GM18868 (cell line): ENCODE data around the gene TMEM255B.
A peak's percentile ranks its signal among the peaks of the same experiment; 100 is the strongest.
"Not testable (repeated sequence)": the region's sequence is repeated elsewhere in the genome, so short reads cannot be mapped to it uniquely, and the experiment has no call there.

ENCODE experiments used
- ATAC-seq: cut with Tn5 transposase; IDR thresholded peaks from one replicate; pipeline ENCODE4 v1.9.1; 2021; ENCODE audit warnings: mild to moderate bottlenecking, moderate library complexity; ENCODE audit not compliant: unreplicated experiment

TMEM255B gene

DNA sequence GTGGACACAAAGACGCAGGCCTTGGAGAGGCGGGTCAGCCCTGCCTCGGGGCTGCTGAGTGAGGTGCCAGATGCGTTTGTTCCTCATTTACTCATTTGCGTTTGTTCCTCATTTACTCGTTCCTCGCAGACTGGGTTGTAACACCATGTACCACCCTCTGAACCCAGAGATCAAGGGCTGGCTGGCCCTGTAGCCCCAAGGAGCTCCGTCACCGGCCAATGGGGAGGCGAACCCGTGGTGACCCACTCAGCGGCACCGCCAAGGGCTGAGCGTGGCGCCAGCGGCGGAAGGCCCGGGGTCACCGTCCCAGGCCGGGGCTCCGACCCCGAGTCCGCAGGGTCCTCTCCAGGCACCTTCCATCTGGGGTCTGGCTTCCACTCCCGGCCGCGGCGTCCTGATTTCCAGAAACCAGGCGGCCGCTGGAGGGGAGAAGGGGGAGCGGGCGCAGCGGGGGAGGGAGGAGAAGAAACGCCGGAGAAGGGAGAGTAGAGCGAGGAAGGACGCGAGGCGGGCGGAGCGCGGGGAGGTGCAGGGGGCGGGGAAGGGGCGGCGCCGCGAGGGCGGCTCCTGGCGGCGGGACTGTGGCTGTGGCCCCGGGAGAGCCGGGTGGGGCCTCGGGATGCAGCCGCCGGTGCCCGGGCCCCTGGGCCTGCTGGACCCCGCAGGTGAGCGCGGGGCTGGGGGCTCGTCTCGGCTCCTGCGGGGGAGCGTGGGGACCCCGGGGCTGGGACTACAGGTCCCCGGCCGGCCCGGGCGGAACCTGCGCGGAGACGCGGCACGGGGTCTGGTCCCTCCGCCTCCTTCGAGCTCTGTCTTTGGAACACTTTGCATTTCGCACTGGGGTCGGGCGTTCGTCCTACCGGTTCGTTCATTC lies at the start of gene TMEM255B:
TSS of gene TMEM255B (plus strand) at position 576 of the 874 bp plus-strand sequence. CDS start at position 620, 44 bp downstream.
- peak; percentile 89 for ATAC-seq

DNA sequence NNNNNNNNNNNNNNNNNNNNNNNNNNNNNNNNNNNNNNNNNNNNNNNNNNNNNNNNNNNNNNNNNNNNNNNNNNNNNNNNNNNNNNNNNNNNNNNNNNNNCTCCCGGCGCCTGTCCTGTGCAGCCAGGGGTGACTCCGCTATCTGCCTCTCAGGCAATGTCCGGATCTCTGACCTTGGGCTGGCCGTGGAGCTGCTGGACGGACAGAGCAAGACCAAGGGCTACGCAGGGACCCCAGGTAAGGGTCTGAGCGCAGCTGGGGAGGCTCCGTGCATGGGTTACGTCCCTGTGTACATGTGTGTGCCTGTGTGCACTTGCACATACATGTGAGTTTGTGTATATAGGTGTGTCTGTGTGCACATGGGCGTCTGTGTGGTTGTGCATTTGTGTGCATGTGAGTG lies 36.1 kb upstream of the TMEM255B start:
- ATAC-seq: no peak

DNA sequence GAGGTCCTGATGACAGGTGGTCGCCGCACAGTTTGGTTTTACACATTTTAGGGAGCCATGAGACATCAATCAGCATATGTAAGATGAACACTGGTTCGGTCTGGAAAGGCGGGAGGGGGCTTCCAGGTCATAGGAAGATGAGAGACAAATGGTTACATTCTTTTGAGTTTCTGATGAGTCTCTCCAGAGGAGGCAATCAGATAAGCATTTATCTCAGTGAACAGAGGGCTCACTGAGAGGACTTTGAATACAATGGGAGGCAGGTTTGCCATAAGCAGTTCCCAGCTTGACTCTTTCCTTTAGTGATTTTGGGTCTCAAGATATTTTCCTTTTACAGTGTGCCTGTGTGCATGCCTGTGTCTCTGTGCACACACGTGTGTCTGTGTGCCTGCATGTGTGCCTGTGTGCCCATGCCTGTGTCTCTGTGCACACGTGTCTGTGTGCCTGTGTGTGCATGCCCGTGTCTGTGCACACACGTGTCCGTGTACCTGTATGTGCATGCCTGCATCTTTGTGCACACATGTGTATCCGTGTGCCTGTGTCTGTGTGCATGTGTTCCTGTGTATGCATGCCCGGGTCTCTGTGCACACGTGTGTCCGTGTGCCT lies 35.5 kb upstream of the TMEM255B start:
- no peak for ATAC-seq

DNA sequence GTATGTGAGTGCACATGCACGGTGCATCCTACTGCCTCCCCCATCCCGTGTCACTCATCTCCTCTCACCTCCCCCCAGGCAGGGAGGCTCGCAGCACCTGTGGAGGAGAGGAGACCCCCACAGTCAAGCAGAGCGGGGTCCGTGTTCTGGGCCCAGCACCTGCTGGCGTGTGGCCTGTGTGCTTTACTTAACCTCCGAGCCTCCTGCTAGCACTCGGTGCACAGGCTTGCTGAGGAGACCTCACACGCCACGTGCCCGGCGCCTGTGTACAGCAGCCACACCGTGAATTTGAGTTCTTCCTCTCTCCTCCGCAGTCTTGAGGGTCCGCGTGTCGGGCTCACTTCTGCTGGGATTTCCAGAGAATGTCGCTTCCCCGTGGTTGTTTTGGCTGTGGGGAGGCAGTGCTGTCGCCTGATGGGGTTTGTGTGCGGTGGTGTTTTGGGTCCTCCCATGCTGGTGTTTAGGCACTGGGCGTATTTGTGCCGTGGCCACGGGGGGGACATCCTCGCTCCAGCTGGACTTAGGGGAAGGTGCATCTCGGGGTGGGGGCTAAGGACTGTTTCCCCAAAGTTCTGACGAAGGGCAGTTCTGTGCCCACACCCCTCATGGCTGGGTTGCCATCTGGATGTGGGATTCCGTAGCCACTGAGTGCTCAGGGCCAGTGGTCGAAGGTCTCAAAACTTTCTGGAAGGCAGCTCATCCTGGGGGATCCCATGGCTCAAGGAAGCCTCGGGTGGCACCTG lies 34.8 kb upstream of the TMEM255B start:
- ATAC-seq: no peak

DNA sequence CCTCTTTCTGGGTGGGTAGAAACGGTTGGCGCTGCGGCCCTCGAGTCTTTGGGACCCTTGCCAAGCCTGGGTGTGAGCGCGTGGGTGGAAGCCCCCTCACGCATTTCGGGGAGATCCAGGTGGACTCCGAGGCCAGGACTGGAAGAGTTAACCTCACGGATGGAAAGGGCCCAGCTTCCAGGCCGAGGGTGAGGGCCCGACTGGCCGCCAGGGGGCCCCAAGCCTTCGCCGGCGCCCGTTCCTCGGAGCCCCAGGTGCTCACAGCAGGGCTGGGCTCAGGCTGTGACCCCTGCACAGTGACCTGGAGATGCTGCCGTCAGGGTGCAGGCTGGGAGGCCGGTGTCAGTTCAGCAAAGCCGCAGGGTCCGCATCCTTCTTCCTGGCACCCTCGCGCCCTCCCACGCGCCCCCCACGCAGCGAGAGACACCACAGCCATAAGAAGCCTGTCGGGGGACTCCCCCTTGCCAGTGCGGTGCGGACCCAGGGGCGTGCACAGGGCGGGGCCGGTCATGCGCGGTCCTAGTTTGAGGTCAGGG lies 34.2 kb upstream of the TMEM255B start:
- ATAC-seq: peak; percentile 87

DNA sequence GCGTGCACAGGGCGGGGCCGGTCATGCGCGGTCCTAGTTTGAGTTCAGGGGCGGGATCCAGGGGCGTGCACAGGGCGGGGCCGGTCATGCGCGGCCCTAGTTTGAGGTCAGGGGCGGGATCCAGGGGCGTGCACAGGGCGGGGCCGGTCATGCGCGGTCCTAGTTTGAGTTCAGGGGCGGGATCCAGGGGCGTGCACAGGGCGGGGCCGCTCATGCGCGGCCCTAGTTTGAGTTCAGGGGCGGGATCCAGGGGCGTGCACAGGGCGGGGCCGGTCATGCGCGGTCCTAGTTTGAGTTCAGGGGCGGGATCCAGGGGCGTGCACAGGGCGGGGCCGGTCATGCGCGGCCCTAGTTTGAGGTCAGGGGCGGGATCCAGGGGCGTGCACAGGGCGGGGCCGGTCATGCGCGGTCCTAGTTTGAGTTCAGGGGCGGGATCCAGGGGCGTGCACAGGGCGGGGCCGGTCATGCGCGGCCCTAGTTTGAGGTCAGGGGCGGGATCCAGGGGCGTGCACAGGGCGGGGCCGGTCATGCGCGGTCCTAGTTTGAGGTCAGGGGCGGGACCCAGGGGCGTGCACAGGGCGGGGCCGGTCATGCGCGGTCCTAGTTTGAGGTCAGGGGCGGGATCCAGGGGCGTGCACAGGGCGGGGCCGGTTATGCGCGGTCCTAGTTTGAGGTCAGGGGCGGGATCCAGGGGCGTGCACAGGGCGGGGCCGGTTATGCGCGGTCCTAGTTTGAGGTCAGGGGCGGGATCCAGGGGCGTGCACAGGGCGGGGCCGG lies 33.5 kb upstream of the TMEM255B start:
- not testable (repeated sequence) for ATAC-seq

DNA sequence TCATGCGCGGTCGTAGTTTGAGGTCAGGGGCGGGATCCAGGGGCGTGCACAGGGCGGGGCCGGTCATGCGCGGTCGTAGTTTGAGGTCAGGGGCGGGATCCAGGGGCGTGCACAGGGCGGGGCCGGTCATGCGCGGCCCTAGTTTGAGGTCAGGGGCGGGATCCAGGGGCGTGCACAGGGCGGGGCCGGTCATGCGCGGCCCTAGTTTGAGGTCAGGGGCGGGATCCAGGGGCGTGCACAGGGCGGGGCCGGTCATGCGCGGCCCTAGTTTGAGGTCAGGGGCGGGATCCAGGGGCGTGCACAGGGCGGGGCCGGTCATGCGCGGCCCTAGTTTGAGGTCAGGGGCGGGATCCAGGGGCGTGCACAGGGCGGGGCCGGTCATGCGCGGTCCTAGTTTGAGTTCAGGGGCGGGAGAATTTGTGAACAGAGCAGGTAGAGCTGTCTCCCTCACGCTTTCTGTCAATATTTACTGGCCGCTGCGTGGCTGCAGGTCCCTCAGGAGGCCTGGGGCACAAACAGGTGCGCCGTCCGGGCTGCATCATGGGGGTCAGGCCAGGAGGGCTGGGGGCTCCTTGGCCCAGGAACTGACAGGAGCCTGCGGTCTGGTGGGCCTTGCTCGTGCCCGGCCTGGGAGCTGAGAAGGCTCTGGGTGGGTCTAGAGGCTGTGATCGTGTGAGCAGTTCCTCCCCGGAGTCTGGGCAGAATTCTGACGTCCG lies 32.8 kb upstream of the TMEM255B start:
- ATAC-seq: not testable (repeated sequence)

DNA sequence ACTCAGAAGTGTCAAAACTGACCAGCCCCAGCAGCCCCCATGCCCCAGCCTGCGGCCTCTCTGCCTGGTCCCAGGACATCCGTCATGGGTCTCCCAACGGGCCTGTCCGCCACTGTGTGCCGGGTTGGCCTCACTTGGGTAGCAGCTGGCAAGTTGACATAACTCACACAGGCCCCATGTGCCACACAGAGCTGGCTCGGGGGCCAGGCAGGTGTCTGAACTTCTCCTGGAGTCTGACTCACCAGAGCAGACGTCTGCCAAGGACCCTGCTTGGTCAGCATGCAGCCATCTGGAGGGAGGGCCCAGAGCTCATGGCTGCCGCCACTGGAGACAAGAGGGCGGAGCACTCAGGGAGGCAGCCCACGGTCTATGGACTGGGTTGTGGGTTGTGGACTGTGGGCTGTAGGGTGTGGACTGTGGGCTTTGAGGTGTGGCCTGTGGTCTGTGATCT lies 32.0 kb upstream of the TMEM255B start:
- no peak for ATAC-seq

DNA sequence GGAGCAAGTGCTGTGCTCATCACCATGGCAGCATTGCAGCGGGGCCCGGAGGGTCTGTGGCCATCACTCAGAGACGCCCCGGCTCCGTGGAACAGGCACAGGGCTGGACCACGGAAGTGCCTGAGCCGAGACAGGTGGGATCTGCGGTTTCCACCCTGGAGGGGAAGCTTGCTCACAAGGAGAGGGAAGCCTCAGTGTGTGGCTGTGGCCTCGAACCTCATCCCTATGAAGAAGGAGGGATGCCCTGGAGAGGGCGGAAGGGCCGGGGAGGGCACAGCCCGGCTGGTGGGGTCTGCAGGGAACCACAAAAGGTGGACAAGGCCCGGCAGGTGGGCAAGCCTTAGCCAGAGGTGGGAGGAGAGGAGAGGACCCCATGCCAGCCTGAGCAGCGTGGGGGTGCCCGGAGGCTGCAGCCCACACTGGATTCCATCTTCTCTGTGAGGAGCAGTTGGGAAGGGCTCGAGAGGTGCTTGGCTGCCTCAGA lies 30.4 kb upstream of the TMEM255B start:
- no peak for ATAC-seq

DNA sequence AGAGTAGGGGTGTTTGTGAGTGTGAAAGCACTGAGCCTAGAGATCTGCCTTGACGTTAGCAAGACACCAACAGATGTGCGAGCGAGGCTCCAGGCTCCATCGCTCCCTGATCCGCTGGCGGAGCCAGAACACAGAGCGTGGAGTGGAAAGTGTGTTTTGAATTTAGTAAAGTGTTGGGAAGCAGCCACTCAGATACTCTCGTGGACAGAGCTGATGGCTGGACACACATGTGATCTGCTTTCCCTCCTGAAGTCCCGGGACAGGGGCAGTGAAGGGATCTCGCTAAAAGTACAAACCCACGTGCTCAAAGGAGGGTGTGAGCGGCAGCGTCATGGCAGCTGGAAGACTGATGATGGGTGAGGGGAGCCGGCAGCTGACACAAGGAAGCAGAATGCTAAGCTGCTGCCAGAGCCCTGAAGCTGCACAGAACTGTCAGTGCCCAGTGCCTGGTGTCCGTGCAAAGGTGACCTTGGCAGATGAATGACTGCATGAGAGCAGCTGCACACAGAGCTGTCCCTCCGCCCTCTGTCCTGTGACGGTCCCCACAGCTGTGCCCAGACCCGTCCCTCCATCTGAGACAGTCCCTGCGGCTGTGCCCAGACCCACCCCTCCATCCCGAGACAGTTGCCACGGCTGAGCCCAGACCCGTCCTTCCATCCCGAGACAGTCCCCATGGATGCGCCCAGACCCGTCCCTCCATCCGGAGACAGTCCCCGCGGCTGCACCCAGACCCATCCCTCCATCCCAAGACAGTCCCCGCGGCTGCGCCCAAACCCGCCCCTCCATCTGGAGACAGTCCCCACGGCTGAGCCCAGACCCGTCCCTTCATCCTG lies 29.6 kb upstream of the TMEM255B start:
- no peak for ATAC-seq

DNA sequence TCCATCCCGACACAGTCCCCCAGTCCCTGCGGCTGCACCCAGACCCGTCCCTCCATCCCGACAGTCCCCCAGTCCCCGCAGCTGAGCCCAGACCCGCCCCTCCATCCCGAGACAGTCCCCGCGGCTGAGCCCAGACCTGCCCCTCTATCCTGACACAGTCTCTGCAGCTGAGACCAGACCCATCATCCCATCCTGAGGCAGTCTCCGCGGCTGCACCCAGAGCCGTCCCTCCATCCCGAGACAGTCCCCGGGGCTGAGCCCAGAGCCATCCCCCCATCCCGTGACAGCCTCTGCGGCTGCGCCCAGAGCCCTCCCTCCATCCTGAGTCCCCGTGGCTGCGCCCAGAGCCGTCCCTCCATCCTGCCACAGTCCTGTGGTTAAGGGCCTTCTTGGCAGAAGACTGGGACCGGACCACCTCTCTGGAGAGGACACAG lies 28.8 kb upstream of the TMEM255B start:
- ATAC-seq: no peak

DNA sequence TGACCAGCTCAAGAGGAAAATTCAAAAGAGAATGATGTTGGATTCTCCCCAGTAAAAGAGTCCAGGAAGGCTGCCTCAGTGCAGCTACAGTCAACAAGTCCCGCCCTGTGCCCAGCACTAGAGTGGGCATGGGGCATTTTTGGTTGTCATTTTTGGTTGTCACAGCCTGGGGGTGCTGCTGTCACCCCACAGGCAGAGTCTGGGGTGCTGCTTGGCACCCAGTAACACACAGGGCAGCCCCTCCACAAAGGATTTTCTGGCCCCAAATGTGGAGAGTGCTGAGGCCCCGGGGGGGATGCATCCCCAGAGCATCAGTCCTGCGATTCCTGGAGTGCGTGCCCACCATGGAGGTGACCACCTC lies 28.2 kb upstream of the TMEM255B start:
- ATAC-seq: no peak

DNA sequence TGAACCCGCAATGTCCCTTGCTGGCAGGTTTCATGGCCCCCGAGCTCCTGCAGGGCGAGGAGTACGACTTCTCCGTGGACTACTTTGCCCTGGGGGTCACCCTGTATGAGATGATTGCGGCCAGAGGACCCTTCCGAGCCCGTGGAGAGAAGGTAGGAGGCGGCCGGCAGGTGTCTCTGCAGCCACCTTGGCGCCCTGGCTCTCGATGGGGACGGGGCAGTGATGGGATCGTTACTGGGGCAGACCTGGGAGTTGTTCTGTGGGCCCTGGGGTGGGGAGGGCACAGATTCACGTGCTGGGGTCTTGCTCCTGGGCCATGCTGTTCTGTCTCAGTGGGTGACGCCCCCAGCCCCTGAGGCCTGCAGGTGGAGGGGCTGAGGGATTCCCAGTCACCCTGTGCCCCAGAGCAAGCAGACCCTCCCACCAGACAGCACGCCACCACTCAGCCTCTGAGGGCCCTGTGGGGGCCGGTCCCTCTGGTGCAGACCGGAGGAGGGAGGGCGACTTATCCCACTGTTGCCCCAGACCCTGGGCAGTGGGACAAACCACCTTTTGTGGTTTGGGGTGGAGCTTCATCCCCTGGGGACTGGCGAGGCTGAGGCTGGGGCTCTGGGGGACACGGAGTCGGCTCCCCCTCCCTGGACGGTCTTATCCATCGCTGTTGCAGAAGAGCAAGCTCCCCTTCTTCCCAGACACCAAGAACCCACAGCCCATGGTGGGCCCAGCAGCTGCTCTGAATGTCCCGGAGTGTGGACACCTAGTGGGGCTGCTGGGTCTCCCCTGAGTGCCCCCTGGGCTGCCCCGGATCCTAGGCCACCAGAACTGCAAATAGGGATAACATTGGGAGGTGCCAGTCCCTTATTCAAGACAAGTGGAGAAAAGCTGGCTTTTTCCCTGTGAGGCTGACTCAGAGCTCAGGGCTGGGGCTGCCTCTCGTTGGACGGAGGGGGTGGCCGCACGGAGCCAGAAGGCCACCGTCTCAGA lies 27.5 kb upstream of the TMEM255B start:
- no peak for ATAC-seq

DNA sequence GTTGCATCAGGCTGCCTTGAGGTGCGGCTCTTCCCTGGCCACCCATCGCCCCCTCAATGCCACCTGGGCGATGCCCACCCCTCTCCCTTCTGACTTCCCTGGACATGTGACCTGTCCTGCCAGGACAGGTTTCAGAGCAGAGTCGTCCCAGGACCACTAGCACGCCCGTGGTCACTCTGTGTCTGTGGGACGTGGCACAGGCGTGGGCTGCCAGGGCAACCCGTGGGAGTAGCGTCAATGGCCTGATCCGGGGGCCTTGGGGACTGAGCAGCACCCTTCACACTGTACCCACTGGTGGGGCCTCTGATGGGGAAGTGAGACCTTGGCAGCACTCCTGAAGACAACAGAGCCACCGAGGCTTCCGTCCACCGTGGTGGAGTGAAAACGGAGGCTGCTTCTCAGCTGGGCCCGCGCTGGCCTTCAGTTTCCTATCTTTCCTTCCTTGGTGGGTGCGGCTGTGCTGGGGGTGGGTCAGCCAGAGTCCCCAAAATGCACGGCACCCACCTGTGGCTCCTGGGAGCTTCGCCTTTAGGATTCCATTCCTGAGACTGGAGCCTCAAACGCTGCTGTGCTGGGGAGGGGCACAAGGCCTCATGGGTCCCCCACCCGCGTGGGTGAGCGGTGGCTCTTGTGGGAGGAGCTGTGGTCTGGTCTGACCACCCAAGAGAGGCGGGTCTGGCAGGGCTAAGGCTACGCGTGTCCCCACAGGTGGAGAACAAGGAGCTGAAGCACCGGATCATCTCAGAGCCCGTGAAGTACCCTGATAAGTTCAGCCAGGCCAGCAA lies 26.7 kb upstream of the TMEM255B start:
- no peak for ATAC-seq

DNA sequence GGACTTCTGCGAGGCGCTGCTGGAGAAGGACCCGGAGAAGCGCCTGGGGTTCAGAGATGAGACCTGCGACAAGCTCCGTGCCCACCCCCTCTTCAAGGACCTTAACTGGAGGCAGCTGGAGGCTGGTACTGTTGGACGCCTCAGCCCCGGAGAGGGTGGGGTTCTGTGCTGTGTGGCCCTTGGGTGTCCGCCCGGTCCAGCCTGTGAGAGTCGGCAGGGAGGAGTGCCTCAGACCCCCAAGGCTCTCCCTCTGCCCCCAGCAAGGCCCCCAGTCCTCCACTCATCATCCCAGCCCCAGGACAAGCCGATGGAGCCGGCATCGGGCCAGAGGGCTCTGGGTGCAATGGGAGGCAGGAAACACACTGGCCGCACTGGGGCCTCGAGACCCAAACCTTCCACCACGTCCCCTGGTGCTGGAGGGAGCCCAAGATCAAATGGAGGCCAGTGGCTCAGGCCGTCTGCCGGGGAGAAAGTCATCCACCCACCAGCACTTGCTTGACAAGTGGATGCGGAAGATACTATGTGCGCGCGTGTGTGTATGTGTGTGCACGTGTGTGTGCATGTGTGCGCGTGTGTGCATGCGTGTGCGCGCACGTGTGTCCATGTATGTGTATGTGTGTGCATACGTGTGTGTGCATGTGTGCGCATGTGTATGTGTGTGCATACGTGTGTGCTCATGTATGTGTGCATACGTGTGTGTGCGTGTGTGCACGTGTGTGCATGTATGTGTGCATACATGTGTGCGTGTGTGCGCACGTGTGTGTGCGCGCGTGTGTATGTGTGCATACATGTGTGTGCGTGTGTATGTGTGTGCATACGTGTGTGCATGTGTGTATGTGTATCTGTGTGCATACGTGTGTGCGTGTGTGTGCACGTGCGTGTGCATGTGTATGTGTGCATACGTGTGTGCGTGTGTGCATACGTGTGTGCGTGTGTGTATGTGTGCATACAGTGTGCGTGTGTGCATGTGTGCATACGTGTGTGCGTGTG lies 25.8 kb upstream of the TMEM255B start:
- no peak for ATAC-seq
